ENCODE data around the gene AKAP8. TPM values are rescaled to one million over a fixed set of nuclear protein-coding genes. Genes with fewer than 3 reads are reported as not detected.

The AKAP8 gene
- polyA plus RNA-seq, 1 experiment = 12.4 TPM

DNA sequence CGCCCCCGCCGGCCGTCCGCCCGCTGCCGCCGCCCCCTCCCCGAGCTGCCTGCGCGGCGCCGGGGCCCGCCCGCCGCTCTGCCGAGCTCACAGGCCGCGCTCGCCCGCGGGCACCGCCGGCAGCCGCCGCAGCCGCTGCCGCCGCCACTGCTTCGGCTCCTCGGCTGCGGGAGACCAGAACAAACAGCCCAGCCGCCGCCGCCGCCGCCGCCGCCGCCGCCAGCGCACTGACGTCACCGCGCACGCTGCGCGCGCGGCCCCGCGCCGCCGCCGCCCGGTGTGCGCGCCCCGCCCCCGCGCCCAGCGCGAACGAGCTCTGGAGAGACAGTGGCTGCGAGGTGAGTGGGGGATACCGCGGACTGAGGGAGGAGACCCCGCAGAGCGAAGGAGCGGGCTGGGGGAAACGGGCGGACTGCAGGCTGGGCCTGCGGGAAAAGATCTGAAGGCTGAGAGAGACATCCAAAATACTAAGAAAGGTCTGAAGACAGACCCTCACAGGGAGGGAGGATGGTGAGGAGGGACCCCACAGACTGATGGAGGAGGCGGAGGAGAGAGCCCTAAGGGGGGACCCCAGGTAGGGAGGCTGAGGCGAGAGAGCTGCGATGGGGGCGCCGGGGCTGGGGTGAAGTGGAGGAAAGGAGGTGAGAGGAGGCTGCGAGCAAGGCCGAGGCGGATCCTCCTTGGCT lies 47.1 kb downstream of the AKAP8 start, which contains the start of gene BRD4:
BRD4 (minus strand) TSS at position 229 of the 686 bp plus-strand sequence. CDS start 59,440 bp downstream, outside the sequence.
- ChIA-PET CTCF (interaction anchor here (0.6 kb wide), 1 partner anchor 181 kb away, joined by 3 read pairs; no protein-coding TSS in a partner anchor), POLR2A (interaction anchor here (0.5 to 1.0 kb wide), 5 partner anchors 15 to 1529 kb away, joined by 3 to 8 read pairs (median 5); partner anchors contain the start of gene AKAP8)
- peak within 1 kb of the TSS; percentile 93 for H3K27ac ChIP-seq (ENCODE audit: low read depth, low read length)
- peak within 1 kb of the TSS; percentile 90 for H3K4me3 ChIP-seq (ENCODE audit: low read depth, low read length)
- H3K27me3 ChIP-seq (ENCODE audit: control insufficient read depth, insufficient read depth, low read length) = no peaks in the 10 kb centered on the region
- no peak for DNase-seq (ENCODE audit: low read depth, low spot score)
- TF ChIP-seq, protein P1, sequence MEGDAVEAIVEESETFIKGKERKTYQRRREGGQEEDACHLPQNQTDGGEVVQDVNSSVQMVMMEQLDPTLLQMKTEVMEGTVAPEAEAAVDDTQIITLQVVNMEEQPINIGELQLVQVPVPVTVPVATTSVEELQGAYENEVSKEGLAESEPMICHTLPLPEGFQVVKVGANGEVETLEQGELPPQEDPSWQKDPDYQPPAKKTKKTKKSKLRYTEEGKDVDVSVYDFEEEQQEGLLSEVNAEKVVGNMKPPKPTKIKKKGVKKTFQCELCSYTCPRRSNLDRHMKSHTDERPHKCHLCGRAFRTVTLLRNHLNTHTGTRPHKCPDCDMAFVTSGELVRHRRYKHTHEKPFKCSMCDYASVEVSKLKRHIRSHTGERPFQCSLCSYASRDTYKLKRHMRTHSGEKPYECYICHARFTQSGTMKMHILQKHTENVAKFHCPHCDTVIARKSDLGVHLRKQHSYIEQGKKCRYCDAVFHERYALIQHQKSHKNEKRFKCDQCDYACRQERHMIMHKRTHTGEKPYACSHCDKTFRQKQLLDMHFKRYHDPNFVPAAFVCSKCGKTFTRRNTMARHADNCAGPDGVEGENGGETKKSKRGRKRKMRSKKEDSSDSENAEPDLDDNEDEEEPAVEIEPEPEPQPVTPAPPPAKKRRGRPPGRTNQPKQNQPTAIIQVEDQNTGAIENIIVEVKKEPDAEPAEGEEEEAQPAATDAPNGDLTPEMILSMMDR (IDR thresholded peaks at IDR 0.05; ENCODE audit: low read depth, low read length) = no peak
- no peaks in the 10 kb centered on the region; the same call in 1 of the 2 replicates for H3K9me3 ChIP-seq (ENCODE audit: control insufficient read depth, insufficient read depth, low read length)

DNA sequence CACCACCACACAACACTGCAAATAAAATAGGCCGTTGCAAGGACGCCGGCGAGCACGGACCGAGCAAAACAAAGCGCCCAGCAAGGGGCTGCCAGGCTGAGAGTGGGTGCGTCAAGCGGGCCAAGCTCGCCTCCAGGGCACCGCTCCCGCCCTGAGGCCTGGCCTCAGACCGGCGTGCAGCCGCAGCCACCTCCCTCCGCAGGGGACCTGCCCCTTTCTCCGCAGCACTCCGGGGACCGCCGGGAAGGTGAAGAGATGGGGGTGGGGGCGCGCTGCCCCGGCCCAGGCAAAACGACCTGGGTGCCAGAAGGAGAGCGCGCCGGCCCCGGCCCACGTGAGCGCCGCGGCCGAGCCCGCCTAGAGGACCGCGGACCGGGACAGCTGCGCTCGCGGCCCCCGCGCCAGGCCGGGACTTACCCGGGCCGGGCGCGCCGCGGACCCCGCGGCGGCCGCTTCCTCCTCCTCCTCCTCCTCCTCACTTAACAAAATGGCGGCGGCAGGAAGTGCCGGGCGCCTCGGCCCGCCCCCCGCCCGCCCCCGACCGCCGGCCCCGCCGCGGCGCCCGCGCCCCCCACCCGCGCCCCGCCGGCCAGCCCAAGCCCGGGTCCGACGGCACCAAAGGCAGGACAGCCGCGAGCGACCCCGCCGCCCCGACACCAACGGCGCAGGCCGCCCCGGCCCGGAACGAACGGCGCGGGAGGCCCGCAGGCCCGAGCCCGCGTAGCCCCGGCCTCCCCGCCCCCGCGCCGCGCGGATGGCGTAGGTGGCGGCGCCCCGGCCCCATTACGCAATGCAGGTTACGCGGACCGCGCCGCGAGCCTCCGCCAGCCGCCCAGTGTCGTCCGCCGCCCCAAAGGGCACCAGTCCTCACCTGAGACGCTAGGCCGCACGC lies 47.9 kb downstream of the AKAP8 start:
- ChIA-PET POLR2A (interaction anchor here (0.6 to 1.0 kb wide), 4 partner anchors 14 to 63 kb away, joined by 3 to 8 read pairs (median 5); partner anchors contain the start of gene AKAP8), CTCF (no interaction called here)
- no peak for DNase-seq (ENCODE audit: low read depth, low spot score)
- TF ChIP-seq, protein P1 (IDR thresholded peaks at IDR 0.05; ENCODE audit: low read depth, low read length) = no peak
- Histone ChIP-seq H3K9me3 (ENCODE audit: control insufficient read depth, insufficient read depth, low read length) (no peaks in the 10 kb centered on the region; the same call in 1 of the 2 replicates), H3K27me3 (ENCODE audit: control insufficient read depth, insufficient read depth, low read length) (no peaks in the 10 kb centered on the region), H3K27ac (ENCODE audit: low read depth, low read length) (peak overlapping the region; percentile 93), H3K4me3 (ENCODE audit: low read depth, low read length) (peak overlapping the region; percentile 90)

DNA sequence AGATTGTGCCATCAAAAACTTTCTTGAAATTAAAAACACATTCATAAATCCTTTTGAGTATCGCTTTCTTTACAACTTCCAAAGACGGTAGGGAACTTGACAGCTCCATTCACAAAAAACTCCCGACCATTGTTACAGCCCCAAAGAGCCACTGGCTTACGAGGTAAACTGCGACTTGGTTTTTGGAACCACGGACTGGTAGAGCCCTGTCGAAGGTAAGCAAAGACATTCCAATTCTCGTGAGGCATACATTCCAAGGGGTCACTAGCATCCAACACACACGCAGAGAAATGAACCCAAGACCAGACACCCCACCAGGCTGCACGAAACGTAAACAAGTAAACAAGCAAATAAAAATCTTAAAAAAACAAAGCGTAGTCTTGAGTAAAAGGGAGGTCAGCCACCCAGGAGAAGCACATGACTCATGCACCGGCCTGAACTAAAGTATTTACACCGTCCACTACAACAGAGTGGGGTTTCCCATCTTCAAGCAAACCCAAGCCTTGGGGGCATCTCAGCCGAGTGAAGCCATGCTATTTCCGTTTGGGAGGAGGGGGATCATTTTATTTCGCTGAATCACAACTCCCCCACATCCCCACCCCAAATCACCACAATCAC lies 48.7 kb downstream of the AKAP8 start:
- peak; percentile 64 for DNase-seq (ENCODE audit: low read depth, low spot score)
- H3K4me3 ChIP-seq (ENCODE audit: low read depth, low read length) = peak overlapping the region; percentile 90
- ChIA-PET CTCF (interaction anchor here (1.0 to 1.2 kb wide), 2 partner anchors 33 to 154 kb away, joined by 3 to 4 read pairs; no protein-coding TSS in a partner anchor), POLR2A (interaction anchor here (0.6 to 1.0 kb wide), 2 partner anchors 13 to 63 kb away, joined by 5 read pairs; no protein-coding TSS in a partner anchor)
- no peaks in the 10 kb centered on the region for H3K27me3 ChIP-seq (ENCODE audit: control insufficient read depth, insufficient read depth, low read length)
- H3K9me3 ChIP-seq (ENCODE audit: control insufficient read depth, insufficient read depth, low read length) = no peaks in the 10 kb centered on the region; the same call in 1 of the 2 replicates
- TF ChIP-seq, protein P1 (IDR thresholded peaks at IDR 0.05; ENCODE audit: low read depth, low read length) = no peak
- H3K27ac ChIP-seq (ENCODE audit: low read depth, low read length) = peak overlapping the region; percentile 93

DNA sequence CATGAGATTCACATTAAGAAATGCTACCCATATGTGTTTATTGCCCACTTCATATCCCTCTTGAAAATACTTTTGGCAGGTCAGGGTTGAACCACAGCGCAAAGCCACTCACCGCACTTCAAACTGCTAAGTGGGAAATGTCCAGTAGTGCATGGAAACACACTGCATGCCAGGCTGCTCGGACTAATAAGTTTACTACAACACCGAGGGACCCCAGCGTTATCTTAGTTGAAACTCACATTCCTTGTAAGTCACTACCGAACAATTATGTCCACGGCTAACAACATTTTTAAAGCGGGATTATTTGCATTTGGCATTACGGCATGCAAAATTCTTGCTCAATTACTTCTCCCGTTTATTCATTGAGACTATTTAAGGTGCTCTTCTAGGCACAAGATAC lies 51.3 kb downstream of the AKAP8 start:
- no peaks in the 10 kb centered on the region for H3K27me3 ChIP-seq (ENCODE audit: control insufficient read depth, insufficient read depth, low read length)
- no peak for DNase-seq (ENCODE audit: low read depth, low spot score)
- H3K4me3 ChIP-seq (ENCODE audit: low read depth, low read length) = no peak overlapping the region
- ChIA-PET POLR2A (interaction anchor here (0.5 to 1.3 kb wide), 2 partner anchors 11 to 25 kb away, joined by 4 to 8 read pairs; no protein-coding TSS in a partner anchor), CTCF (no interaction called here)
- H3K27ac ChIP-seq (ENCODE audit: low read depth, low read length) = no peak overlapping the region
- TF ChIP-seq, protein P1 (IDR thresholded peaks at IDR 0.05; ENCODE audit: low read depth, low read length) = no peak
- no peaks in the 10 kb centered on the region; the same call in 1 of the 2 replicates for H3K9me3 ChIP-seq (ENCODE audit: control insufficient read depth, insufficient read depth, low read length)

All from AG04450 (cell line).